ENCODE results near the gene CIRBP.

DNA sequence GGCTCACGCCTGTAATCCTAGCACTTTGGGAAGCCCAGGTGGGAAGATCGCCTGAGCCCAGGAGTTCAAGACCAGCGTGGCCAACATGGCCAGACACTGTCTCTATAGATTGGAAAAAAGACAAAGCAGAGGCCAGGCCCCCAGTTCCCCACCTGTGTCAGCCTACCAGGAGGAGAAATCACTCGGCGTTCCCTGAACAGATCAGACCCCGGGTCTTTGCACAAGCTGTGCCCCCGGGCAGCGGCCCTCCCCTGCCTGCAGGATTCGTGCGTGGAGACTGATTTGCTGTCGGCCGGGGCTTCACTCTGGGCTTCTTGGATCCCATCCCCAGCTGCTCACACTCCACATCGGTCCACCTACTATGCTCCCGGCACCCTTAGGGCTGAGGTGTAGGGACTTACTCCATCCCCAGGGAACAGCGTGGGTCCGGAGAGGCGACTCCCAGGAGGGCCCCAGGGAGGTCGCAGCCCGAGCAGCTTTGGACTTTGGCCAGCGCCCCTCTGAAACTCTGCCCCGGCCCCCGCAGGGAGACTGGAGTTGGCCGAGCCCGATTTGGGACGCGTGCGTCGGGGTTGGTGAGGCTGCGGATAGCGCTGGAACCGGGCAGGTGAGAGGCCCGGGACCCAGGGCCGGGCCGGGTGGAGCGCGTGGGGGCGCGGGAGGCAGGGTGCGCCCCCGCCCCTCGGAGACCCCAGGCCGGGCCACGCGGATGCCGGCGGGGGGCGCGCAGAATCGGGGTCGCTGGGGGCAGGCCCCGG lies 16.0 kb downstream of the CIRBP start:
- TF ChIP-seq, protein P1, sequence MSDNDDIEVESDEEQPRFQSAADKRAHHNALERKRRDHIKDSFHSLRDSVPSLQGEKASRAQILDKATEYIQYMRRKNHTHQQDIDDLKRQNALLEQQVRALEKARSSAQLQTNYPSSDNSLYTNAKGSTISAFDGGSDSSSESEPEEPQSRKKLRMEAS (IDR thresholded peaks at IDR 0.05), result no peak
- no peak for TF ChIP-seq CTCF (IDR thresholded peaks at IDR 0.05; ENCODE audit: low read depth, low read length, missing input control)
- no peak for TF ChIP-seq RAD21 (IDR thresholded peaks at IDR 0.05)
- TF ChIP-seq FOXA1 (IDR thresholded peaks at IDR 0.05), result no peak
- TF ChIP-seq, protein P2, sequence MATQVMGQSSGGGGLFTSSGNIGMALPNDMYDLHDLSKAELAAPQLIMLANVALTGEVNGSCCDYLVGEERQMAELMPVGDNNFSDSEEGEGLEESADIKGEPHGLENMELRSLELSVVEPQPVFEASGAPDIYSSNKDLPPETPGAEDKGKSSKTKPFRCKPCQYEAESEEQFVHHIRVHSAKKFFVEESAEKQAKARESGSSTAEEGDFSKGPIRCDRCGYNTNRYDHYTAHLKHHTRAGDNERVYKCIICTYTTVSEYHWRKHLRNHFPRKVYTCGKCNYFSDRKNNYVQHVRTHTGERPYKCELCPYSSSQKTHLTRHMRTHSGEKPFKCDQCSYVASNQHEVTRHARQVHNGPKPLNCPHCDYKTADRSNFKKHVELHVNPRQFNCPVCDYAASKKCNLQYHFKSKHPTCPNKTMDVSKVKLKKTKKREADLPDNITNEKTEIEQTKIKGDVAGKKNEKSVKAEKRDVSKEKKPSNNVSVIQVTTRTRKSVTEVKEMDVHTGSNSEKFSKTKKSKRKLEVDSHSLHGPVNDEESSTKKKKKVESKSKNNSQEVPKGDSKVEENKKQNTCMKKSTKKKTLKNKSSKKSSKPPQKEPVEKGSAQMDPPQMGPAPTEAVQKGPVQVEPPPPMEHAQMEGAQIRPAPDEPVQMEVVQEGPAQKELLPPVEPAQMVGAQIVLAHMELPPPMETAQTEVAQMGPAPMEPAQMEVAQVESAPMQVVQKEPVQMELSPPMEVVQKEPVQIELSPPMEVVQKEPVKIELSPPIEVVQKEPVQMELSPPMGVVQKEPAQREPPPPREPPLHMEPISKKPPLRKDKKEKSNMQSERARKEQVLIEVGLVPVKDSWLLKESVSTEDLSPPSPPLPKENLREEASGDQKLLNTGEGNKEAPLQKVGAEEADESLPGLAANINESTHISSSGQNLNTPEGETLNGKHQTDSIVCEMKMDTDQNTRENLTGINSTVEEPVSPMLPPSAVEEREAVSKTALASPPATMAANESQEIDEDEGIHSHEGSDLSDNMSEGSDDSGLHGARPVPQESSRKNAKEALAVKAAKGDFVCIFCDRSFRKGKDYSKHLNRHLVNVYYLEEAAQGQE (IDR thresholded peaks at IDR 0.05), result no peak
- no peak for TF ChIP-seq NR2F2 (IDR thresholded peaks at IDR 0.05)
- TF ChIP-seq EGR1 (IDR thresholded peaks at IDR 0.05; ENCODE audit: low read depth in 2 of 2), result no peak
- TF ChIP-seq SP1 (IDR thresholded peaks at IDR 0.05), result no peak
- no peak for TF ChIP-seq YY1 (IDR thresholded peaks at IDR 0.05)

Data from liver (tissue), 3 donors.